ENCODE measurements around the gene NF1.
"Not testable (repeated sequence)": the region's sequence is repeated elsewhere in the genome, so short reads cannot be mapped to it uniquely, and the experiment has no call there.

Gene NF1

DNA sequence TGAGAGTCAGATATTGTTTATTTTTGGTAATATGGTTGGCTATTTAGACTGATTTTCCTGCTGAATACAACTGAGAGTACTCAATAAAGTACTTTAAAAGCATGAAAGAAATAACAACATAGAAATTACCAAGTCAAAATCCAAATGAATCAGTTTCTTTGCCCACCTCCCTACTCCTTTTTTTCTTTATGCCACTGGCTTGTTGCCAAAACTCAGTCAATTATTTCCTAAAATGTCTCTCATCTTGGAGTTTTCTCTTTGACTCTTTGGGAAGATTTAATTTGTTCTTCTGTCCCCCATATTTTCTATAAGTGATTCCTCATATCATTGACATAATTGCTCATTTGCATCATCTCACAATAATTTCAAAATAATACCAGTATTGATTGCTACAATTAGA, 204.8 kb downstream of the NF1 start:
- no peak for DNase-seq

DNA sequence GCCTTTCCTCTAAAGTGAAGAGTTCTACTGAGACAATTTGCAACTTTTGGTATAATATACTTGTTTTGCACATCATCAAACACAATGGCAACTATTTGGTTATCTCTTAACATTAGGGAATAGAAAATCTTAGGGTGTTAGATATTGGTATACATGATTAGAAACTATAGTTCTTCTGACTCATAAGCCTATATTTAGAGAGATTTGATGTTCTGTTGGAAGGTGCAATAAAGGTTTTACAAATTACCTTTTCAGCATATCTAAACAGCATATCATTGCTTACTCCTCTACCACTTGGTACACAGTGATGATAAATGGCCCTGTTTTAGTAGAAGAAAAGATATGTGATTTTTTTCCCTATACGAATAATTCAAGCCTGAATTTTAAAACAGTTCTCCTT, 212.9 kb downstream of the NF1 start:
- no peak for DNase-seq

DNA sequence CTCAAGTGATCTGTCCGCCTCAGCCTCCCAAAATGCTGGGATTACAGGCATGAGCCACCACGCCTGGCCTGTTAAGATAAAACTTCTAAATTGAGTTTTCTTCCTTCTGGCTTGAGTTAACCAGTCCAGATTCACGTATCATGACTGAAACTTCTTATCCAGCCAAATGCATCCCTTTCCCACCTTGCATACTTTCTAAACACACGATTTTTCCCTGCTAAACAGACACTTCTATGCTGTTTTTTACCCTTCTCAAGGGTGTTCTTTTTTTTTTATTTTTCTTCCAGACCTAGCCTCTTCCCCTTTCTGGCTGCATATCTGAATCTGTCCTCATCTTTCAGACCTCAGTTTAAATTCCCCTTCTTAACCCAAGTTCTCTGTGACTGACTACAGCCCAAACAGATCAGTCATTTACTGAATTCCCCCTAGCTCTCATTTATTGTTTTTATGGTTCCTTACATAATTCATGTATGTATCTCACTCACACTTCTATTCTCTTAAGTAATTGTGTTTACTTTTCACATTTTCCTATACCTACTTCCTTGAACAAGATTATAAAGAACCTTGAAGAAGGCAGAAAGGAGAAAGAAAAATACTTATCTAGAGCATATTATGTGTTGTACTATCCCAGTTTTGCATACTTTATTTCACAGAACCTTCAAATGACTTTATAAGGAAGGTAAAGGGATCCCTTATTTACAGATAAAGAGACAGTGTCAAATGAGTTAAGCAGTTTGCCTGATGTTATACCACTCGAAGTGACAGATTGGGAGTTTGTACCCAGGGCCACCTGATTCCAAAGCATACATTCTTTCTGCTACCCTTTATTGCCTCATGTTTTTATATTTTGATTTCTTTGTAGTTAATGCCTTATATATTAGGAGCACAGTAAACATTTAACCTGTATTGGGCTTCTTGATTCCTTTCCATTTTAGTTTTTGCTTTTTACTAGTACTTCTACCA, 213.9 kb downstream of the NF1 start:
- no peak for DNase-seq

DNA sequence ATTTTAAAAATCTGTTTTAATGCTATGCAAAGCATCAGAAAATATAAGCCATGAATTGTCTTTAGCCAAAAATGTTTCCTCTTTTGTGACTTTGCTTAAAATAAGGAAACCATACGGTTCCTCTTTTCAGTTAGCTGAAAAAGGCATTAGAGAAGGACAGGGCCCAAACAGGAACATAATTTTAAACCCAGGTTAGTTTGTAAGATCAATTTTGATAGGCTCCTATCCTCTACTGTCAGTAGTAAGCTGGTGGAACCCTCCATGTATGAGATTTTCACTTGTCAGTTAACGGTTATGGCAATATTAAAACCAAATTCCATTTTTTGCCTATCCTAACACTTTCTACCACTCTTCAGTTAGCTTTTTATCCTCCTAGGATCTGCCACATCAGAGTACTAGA, 214.8 kb downstream of the NF1 start:
- DNase-seq, result no peak

DNA sequence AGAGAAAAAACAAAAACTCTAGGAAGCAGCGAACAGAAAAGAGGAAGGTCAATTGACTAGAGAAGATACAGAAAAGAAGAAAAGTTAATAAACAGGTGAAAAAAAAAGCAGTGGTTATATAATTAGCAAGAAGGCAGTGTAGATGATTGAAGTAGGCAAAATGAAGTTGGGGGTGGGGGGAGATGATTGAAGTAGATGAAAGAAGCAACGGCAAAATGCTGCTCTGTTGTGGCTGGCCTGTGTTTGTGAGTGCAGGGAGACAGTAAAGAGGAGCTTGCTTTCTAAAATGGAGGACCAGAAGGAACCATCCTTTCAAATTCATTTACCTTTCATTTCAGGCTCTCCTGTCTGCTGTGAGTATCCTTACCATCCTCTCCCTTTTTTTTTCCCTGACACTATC, 215.5 kb downstream of the NF1 start:
- DNase-seq, result no peak

DNA sequence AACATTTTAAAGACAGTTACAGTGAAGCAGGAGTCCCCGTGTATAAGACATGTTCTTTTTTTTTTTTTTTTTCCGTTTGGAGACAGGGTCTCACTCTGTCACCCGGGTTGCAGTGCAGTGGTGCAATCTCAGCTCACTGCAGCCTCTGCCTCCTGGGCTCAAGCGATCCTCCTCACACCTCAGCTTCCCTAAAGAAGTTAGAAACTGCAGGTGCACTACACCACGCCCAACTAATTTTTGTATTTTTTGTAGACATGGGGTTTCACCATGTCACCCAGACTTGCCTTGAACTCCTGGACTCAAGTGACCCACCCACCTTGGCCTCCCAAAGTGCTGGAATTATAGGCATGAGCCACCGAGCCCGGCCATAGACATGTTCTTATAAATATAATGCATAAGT, 216.1 kb downstream of the NF1 start:
- no peak for DNase-seq

DNA sequence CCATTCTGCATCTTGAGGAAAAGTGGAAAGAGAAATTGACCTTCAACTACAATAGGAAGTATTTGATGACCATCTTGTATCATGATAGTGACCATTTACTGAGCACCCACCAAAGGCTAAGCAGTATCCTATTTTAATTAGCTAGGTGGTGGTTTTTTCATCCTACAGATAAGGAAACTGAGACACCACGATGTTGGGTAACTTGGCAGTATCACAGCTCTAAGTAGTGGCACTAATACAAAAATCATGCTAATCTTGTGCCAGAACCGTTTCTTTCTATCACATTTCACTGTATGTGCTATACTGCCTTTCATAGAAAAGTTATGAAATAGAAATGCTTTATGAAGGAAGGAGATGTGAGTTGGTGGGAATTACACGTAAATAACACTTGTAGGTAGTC, 216.7 kb downstream of the NF1 start:
- DNase-seq, result no peak

DNA sequence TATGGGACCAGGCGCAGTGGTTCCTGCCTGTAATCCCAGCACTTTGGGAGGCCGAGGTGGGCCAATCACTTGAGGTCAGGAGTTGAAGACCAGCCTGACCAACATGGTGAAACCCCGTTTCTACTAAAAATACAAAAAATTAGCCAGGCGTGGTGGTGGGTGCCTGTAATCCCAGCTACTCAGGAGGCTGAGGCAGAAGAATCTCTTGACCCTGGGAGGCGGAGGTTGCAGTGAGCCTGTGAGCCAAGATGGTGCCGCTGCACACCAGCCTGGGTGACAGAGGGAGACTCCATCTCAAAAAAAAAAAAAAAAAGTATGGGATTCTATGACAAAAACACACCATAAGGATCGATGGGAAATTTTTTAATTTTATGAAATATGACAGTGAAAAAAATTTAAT, 217.4 kb downstream of the NF1 start:
- DNase-seq, result not testable (repeated sequence)

DNA sequence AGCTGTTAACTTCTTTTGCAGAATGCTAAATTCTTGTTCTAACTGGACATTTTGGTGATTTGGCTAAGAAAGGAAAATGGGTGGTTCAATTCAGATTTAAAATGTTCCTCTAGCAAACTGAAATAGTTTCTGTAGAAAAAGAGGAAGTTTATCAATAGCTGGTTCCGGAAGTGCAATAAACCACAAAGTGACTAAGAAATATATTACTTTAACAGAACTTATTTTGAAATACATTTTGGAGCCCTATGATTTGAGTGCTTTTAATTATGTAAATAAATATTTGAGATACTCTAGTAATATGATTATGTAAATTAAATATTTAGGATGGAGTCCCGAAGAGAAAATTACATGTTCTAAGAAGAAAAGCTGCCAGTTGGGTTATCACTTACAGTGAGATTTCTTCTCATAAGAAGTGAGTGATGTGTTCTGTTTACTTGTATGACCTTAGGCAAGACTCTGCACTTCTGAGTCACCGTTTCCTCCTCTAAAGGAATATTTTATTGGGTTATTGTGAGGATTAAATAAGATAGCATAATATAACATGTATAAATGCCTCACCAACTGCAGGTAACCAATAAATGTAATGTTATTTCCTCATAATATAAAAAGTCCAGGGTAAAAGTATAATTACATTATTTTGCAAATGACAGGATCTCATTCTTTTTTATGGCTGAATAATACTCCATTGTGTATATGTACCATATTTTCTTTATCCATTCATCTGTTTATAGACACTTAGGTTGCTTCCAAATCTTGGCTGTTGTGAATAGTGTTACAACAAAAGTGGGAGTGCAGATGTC, 219.4 kb downstream of the NF1 start, which contains the start of gene EVI2B:
Gene EVI2B, minus strand, starts transcription at position 73 of the 800 bp plus-strand sequence. CDS start 8,445 bp downstream, outside the sequence.
- no peak for DNase-seq

DNA sequence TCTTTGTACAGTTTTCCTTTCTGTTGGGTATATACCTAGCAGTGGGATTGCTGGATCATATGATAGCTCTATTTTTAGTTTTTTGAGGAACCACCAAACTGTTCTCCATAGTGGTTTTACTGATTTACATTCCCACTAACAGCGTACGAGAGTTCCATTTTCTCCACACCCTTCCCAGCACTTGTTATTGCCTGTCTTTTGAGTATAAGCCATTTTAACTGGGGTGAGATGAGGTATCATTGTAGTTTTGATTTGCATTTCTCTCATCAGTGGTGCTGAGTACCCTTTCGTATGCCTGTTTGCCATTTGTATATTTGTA, 220.0 kb downstream of the NF1 start:
- DNase-seq, result no peak

DNA sequence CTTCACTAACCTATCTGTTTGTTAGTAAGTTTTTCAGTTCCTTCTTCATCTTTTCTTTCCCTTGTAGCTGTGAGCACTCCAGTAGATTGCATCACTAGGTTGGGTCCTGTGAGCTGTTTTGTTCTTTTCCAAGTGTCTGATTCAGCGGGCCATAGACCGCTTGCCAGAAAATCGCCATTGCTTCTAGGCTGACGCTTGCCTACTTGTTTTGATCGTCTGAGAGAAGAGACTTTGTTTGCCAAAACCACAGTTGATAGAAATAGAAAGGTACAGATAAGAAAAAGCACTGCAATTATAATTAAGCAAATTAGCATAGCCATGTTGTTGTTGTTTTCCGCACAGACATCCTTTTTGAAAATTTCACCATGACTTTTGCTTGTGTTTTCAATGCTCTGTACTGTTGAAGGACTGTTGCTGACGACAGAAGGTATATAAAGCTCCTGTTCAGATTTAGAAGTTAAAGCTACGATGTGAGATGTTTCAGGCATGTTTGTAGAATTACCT, 223.6 kb downstream of the NF1 start:
- no peak for DNase-seq

DNA sequence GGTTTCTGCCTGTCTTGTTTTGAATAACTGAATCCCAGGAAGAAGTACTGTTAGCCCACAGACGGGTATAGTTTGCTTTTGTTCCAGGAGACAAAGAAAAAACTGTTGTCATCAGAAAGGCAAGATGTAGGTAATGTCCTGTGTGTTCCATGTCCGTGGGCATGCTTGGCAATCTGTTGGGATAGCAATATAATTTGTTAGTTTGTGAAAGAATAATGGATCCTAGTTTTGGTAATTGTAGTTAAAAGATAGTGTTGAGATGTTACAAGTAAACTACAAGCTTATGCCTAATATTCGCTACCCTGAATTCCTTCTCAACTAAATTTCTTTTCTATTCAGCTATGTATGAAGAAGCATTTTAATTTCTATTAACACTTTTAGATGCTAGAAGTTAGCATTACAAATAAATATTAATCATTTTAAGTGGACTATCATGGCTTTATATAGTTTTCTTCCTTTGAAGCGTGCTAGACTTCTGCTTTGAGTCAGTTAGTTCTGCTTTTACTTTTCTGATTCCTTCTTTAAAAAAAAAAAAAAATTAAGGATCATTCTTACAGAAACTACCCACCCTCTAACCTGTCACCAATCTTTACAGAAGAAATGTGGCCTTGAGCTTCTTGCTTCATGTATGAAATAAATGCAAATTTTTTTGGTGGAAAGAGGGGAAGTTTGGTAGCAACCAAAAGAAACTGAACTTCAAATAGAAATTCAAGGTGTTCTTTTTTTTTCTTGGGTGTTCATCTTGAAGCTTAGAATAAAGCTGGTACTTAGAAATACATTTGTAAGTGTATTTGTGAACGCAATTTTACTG, 224.3 kb downstream of the NF1 start:
- no peak for DNase-seq

DNA sequence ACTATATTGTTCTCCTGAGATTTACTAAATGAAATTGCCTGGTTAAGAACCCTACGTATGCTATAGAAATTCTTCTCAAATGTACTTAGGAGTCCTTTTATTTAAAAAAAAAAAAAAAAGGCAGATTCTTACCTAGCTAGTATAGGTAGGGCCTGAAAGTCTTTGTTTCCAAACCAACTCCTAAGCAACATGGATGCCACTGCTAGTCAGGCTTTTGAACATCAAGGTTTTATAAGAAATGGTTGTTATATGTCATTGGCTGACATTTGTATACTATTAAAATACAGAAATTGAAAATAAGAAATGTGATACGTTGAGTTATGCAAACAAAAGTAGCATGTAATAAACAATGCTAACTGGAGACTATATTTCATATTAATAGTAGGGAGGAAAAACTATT, 225.5 kb downstream of the NF1 start:
- DNase-seq, result no peak

DNA sequence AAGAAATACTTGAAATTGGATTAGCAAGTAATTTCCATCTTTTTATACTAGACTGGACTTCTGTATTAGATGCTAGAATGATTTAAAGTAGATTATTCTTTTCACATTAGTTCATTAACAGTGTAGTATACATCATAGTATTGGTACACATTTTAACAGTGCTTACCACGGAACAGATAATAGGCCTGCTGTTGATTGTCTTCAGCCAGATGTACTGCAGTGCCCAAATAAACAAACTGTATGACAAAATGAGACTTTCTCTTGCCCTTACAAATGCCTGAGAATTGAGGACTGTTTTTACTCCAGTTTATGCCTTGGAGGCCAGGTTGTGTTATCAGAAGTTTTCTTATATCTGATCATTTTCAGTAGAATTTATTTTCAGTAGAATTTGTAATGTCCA, 226.0 kb downstream of the NF1 start:
- DNase-seq, result no peak

DNA sequence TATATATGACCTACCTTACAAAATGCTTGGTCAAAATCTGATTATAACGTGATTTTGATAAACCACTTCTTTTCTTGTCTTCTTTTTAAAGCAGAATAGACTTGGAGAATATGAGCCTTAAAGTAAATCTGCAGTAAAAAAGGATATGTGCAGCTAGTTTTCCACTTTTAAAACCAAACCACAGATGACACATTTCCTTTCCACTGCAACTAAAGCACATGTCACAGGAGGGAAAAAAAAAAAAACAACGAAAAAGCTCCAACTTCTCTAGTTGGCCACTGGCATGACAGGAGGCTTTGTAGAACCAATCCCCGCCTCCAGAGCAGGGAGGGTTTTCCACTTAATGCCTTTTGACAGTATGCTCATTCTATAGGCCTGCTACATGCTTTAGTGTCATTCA, 226.7 kb downstream of the NF1 start, which contains the start of gene EVI2A:
Gene EVI2A, minus strand, starts transcription at position 142 of the 400 bp plus-strand sequence. CDS start 2,609 bp downstream, outside the sequence.
- no peak for DNase-seq

DNA sequence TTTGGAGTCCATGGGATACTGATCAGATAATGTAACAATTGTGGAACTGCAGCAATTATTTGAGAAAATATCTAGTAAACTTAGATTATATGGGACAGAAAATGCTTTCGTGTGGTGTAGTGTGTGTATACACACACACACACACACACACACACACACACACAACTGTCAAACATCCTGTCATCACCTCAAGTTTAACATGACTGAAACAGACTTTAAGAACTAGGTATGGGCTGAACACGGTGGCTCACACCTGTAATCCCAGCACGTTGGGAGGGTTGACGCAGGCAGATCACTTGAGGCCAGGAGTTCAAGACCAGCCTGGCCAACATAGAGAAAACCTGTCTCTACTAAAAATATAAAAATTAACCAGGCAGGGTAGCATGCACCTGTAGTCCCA, 227.2 kb downstream of the NF1 start:
- no peak for DNase-seq

DNA sequence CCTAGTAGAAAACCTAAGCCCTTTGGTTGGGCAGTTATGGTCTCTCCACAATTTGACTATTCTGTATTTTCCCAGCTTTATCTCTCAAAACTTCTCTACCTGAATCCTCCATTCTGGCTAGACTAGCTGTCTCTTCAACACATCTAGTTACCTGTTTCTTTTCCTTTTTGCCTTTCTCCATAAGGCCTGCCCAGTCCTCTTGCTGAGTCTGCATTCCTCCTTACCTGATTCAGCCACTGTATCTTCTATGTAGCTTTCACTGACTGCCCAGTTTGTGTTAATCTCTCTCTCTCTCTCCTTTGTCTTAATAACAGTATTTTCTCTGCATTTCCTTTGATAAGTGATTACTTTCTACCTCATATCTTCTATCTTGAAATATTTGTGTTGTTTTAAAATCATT, 228.8 kb downstream of the NF1 start:
- DNase-seq, result no peak

DNA sequence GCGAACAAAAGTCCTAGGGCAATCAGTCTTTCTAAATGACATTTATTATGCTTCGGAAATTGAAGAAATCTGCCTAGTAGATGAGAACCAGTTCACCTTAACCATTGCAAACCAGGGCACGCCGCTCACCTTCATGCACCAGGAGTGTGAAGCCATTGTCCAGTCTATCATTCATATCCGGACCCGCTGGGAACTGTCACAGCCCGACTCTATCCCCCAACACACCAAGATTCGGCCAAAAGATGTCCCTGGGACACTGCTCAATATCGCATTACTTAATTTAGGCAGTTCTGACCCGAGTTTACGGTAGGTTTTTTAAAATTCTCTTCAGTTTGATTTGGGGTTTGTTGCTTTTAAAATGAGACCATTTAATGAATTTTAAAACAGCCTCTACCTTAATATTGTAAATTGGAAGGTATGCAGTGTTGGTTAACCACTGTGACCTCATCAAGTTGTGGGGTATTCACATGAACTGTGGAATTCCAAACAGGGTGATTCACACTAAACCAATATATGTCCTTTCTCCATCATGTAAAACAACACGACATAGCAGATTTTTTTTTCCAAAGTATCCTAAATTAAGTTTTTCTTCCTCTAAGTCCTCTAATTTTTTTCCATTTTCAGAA, 232.9 kb downstream of the NF1 start:
- no peak for DNase-seq

DNA sequence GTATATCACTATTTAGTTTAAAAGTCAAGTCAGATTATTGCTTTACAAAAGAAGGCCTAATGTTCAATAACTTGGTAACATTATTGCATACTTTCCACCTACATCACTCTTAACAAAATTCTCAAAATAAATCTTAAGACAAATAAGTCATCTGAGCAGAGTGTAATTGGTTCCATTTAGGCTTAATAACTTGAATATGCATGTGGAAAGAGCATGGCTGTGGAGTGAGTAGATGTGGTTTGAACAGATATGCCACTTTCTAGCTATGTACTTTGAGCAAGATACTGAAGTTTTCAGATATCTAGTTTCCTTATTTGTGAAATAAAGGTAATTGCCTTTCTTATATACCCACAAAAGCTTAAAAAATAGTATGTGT, 233.4 kb downstream of the NF1 start:
- no peak for DNase-seq

DNA sequence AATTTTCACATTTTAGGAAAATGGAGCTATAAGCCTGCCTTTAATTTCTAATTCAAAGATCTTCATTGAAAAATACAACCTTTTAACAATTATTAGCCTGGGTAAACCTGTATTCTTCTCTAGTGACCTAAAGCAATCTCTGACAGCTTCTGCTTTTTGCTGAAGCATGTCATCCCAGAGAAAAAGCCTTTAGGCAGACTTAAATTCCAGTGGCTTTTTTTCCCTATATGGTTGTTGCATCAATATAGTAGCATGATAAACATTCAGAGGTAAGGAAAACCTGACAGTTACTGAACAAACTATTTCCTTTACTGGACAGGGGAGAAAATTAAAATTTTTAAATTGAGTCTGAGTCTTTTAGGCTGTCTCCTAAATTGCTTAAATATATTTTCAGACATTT, 234.4 kb downstream of the NF1 start:
- DNase-seq, result no peak

DNA sequence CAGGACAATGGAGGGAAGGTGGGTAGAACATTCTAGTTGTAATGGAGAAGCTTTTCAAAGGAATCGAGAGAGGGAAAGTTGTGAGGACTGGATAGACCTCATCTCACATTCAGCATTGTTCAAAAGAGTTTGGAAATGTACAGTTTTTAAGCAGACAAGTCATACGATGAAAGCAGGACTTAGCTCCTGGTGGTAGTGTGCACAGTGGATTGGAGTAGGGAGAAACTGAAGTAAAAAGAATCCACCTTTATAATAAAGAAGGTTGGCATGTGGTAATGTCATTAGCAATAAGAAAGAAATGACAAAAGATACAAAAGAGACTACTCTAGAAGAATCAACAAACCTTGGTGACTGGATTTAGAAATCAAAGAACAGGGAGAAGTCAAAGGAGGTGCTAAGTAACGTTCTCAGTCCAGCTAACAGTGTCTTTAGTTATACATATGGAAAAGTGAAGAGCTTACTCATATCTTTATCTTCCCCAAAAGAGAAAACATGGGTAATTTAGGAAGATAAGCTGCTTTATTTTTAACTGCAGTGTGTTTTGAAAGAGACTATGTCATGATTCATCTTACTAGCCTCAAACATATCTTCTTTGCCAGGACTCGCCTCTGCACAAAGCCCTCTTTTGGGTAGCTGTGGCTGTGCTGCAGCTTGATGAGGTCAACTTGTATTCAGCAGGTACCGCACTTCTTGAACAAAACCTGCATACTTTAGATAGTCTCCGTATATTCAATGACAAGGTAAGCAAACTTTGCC, 245.3 kb downstream of the NF1 start:
- no peak for DNase-seq

Data from retina (tissue), 1 donor.